Thoracic aorta (tissue), 2 donors: ENCODE results near the gene C4orf54. TPM values are rescaled to one million over a fixed set of nuclear protein-coding genes. Genes with fewer than 3 reads are reported as not detected.

Experiments used
- ATAC-seq: fragments of 150-250 bp; one replicate; pipeline ENCODE4 v1.8.0; 2017; ENCODE audit warnings: low read depth; ENCODE audit not compliant: insufficient number of reproducible peaks, low FRiP score
- DNase-seq: peaks from one replicate; pipeline ENCODE4 v3.0.0-alpha.2; 2020; ENCODE audit warnings: low spot score
- H3K27ac ChIP-seq, 2 donors: fragments of 200-600 bp; sonication (generic); 1 replicate in 1 of 2; 2 replicates in 1 of 2; pipeline ENCODE4 v1.5.1; 2016; ENCODE audit warnings: mild to moderate bottlenecking in 2 of 2, moderate library complexity in 2 of 2
- H3K27me3 ChIP-seq: fragments of 200-600 bp; sonication (generic); replicated peaks from 2 replicates; pipeline ENCODE4 v1.6.0; 2016; ENCODE audit warnings: mild to moderate bottlenecking; ENCODE audit not compliant: insufficient read depth
- H3K36me3 ChIP-seq: fragments of 200-600 bp; sonication (generic); one replicate; pipeline ENCODE4 v1.5.1; 2016
- H3K4me1 ChIP-seq, 2 donors: fragments of 200-600 bp; sonication (generic); 1 replicate in 1 of 2; 2 replicates in 1 of 2; pipeline versions ENCODE4 v1.5.1 to v1.6.0; 2016; ENCODE audit warnings: low read depth in 2 of 2, mild to moderate bottlenecking in 1 of 2; ENCODE audit not compliant: control insufficient read depth in 1 of 2
- H3K4me3 ChIP-seq: fragments of 200-600 bp; sonication (generic); 2 replicates; pipeline ENCODE4 v1.5.1; 2016; ENCODE audit warnings: mild to moderate bottlenecking
- H3K9me3 ChIP-seq: fragments of 200-600 bp; sonication (generic); 2 replicates; pipeline ENCODE4 v1.5.1; 2016
- total RNA-seq, 2 donors: library from RNA; depleted of rRNA; stranded (reverse); fragments of >200 nt; gene quantifications; one replicate each; pipeline versions ENCODE4 v1.1.0 to v1.2.3, GENCODE V29; 2016
- TF ChIP-seq, protein P1 (sequence below): fragments of 200-600 bp; sonication (generic); IDR thresholded peaks from one replicate; pipeline ENCODE4 v1.5.1; 2019; ENCODE audit warnings: antibody characterized with exemption

Gene C4orf54
- total RNA-seq, result under 1 TPM; 0.07 to 0.14 TPM

DNA sequence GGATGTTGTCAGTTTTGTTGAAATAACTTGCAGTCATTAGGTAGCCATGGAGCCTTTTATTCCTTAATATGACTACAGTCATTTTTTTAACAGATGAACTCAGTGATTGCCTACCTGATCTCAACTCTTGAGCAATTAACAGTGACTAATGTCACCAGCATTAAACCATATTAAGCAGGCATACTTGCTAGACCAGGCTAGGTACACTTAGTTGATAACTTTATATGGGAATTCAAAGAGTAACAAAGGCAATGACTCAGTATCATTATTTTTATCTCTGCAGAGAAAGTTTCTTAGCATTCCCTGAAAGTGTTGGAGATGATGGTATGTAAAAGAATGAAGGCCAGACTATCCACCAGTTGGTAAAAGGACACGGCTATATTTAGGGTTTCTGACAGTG, at the start of gene C4orf54:
Gene C4orf54 (minus strand): TSS at position 31 of the 400 bp plus-strand sequence. CDS start 3,180 bp downstream, outside the sequence.
- peaks cover 8 to 41% of the 10 kb centered on the region in 2 donors for H3K4me1 ChIP-seq
- TF ChIP-seq, protein P1, sequence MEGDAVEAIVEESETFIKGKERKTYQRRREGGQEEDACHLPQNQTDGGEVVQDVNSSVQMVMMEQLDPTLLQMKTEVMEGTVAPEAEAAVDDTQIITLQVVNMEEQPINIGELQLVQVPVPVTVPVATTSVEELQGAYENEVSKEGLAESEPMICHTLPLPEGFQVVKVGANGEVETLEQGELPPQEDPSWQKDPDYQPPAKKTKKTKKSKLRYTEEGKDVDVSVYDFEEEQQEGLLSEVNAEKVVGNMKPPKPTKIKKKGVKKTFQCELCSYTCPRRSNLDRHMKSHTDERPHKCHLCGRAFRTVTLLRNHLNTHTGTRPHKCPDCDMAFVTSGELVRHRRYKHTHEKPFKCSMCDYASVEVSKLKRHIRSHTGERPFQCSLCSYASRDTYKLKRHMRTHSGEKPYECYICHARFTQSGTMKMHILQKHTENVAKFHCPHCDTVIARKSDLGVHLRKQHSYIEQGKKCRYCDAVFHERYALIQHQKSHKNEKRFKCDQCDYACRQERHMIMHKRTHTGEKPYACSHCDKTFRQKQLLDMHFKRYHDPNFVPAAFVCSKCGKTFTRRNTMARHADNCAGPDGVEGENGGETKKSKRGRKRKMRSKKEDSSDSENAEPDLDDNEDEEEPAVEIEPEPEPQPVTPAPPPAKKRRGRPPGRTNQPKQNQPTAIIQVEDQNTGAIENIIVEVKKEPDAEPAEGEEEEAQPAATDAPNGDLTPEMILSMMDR, result no peak
- no peak within 1 kb of the TSS for H3K27ac ChIP-seq
- H3K27me3 ChIP-seq, result no peaks in the 10 kb centered on the region
- DNase-seq (no peak), ATAC-seq (peak; percentile 46)
- H3K4me3 ChIP-seq, result no peak within 1 kb of the TSS
- no peaks in the 10 kb centered on the region for H3K9me3 ChIP-seq
- H3K36me3 ChIP-seq, result no peaks in the 10 kb centered on the region

DNA sequence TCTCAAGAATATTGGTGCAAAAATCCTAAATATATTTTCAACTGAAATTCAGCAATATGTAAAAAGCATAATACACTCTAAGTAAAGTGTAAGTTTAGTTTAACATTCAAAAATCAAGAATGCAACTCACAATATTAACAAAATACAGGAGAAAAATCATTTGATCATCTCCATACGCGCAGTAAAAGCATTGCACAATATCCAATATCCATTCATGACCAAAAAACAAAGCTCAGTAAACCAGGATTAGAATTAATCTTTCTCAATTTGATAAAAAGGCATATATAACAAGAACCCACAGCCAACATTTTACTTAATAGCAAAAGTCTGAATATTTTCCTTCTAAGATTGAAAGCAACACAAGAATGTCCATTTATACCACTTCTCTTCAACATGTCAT, 48.3 kb upstream of the C4orf54 start:
- H3K36me3 ChIP-seq, result no peaks in the 10 kb centered on the region

DNA sequence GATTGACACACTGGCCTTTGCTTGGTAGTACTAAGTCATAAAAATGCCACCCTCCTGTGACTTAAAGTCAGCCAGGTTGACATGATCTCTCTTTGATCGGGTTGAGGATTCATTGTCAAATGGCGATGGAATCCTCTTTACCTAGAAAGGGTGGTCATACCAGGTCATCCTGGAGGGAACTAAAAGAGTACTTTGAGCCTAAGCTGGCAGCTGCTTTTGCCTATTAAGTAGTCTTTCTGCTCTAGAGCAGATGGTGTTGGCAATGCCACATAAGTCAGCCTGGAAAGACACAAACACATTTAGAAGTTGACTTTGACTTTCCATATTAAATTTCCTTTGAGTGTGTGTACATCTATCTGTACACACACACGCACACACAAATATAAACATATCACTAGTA, 39.2 kb upstream of the C4orf54 start:
- Histone ChIP-seq H3K27ac (no peak overlapping the region), H3K36me3 (no peaks in the 10 kb centered on the region), H3K27me3 (no peaks in the 10 kb centered on the region), H3K4me3 (no peak overlapping the region), H3K9me3 (no peaks in the 10 kb centered on the region), H3K4me1 (no peaks in the 10 kb centered on the region)
- no peak for ATAC-seq
- no peak for DNase-seq
- TF ChIP-seq, protein P1, result no peak

More for the DNA sequence above, 48.3 kb upstream of the C4orf54 start:
- Histone ChIP-seq H3K4me1 (no peaks in the 10 kb centered on the region), H3K4me3 (no peak overlapping the region), H3K9me3 (no peaks in the 10 kb centered on the region), H3K27me3 (no peaks in the 10 kb centered on the region), H3K27ac (no peak overlapping the region)
- no peak for ATAC-seq
- no peak for DNase-seq
- TF ChIP-seq, protein P1, result no peak

DNA sequence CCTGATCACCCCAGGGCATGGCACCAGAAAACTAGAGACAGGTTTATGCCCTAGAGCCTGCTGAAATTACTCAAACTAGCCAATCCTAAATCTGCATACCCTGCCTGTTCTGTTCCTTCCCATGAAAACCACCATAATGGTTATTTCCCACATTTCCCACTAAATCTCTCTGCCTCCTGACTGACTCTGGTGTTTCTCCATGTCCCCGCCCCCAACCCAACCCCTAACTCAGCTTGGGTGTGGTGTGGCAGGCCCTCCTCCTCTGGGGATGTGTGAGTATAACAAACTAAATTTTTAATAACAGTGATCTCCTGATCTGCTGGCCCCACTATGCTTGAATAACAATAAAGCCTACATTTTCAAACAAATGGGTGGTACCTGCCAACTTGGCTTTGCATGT, 35.5 kb upstream of the C4orf54 start:
- H3K36me3 ChIP-seq, result no peaks in the 10 kb centered on the region
- no peak for ATAC-seq
- TF ChIP-seq, protein P1, result no peak

DNA sequence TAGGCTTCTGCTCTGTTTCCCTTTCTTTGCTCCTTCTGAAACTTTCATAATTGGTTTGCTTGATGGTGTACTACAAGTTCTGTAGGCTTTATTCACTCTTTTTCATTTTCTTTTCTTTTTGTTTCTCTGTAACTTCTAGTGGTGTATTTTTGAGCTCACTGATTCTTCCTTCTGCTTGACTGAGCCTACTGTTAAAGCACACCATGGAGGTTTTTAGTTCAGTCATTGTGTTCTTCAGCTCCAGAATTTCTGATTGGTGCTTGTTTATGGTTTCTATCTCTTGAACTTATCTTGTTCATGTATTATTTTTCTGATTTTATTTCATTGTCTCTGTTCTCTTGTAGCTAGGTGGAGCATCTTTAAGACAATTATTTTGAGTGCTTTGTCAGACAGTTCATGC, 33.4 kb upstream of the C4orf54 start:
- Histone ChIP-seq H3K4me3 (no peak overlapping the region), H3K4me1 (no peaks in the 10 kb centered on the region), H3K27me3 (no peaks in the 10 kb centered on the region), H3K27ac (no peak overlapping the region), H3K9me3 (peaks cover 9% of the 10 kb centered on the region), H3K36me3 (no peaks in the 10 kb centered on the region)
- no peak for DNase-seq
- TF ChIP-seq, protein P1, result no peak
- no peak for ATAC-seq

More for the DNA sequence above, 35.5 kb upstream of the C4orf54 start:
- Histone ChIP-seq H3K4me1 (no peaks in the 10 kb centered on the region), H3K27ac (no peak overlapping the region), H3K9me3 (peaks cover 9% of the 10 kb centered on the region), H3K4me3 (no peak overlapping the region), H3K27me3 (no peaks in the 10 kb centered on the region)
- no peak for DNase-seq
